Neural progenitor cell (in vitro differentiated cells): Measurements from ENCODE around the gene RXRA. TPM values are rescaled to one million over a fixed set of nuclear protein-coding genes. Genes with fewer than 3 reads are reported as not detected.

Experiments used
- DNase-seq: peaks from one replicate; pipeline ENCODE4 v3.0.0-alpha.2; 2016; ENCODE audit warnings: low spot score
- H2AFZ ChIP-seq: fragments of 200-600 bp; sonication (generic); replicated peaks from 2 replicates; pipeline ENCODE4 v1.6.1; 2016; ENCODE audit warnings: antibody characterized with exemption
- H3F3A ChIP-seq: fragments of 200-600 bp; sonication (generic); 2 replicates; pipeline ENCODE4 v1.6.1; 2016; ENCODE audit warnings: antibody characterized with exemption, low read depth
- H3K27ac ChIP-seq: fragments of 200-600 bp; sonication (generic); 2 replicates; pipeline ENCODE4 v1.5.1; 2016; ENCODE audit warnings: mild to moderate bottlenecking
- H3K27me3 ChIP-seq: fragments of 200-600 bp; sonication (generic); 2 replicates; pipeline ENCODE4 v1.6.1; 2016; ENCODE audit warnings: mild to moderate bottlenecking, moderate library complexity
- H3K36me3 ChIP-seq: fragments of 200-600 bp; sonication (generic); 2 replicates; pipeline ENCODE4 v1.5.1; 2016
- H3K4me1 ChIP-seq: fragments of 200-600 bp; sonication (generic); 2 replicates; pipeline ENCODE4 v1.6.1; 2016; ENCODE audit warnings: mixed run types
- H3K4me2 ChIP-seq: fragments of 200-600 bp; sonication (generic); 2 replicates; pipeline ENCODE4 v1.6.1; 2016
- H3K4me3 ChIP-seq: fragments of 200-600 bp; sonication (generic); 2 replicates; pipeline ENCODE4 v1.5.1; 2016
- H3K79me2 ChIP-seq: fragments of 200-600 bp; sonication (generic); 2 replicates; pipeline ENCODE4 v1.6.1; 2016; ENCODE audit warnings: low read depth
- H3K9ac ChIP-seq: fragments of 200-600 bp; sonication (generic); 2 replicates; pipeline ENCODE4 v1.6.1; 2016
- H3K9me3 ChIP-seq: fragments of 200-600 bp; sonication (generic); 2 replicates; pipeline ENCODE4 v1.5.1; 2016; ENCODE audit warnings: low read depth
- H4K20me1 ChIP-seq: fragments of 200-600 bp; sonication (generic); 2 replicates; pipeline ENCODE4 v1.6.1; 2016; ENCODE audit warnings: low read depth
- H3K27ac Mint-ChIP-seq: 3 replicates; pipeline ENCODE4 v1.8.0; 2021; ENCODE audit warnings: mixed read lengths
- H3K27me3 Mint-ChIP-seq: 2 replicates; pipeline ENCODE4 v1.8.0; 2022; ENCODE audit warnings: low read depth, mild to moderate bottlenecking, inconsistent platforms, moderate library complexity, mixed read lengths; ENCODE audit not compliant: insufficient read depth
- H3K36me3 Mint-ChIP-seq: 3 replicates; pipeline ENCODE4 v1.8.0; 2021; ENCODE audit warnings: mixed read lengths
- H3K4me1 Mint-ChIP-seq: 3 replicates; pipeline ENCODE4 v1.8.0; 2021; ENCODE audit warnings: mixed read lengths
- H3K4me3 Mint-ChIP-seq: 3 replicates; pipeline ENCODE4 v1.8.0; 2021; ENCODE audit warnings: mild to moderate bottlenecking, moderate library complexity, mixed read lengths
- H3K9me3 Mint-ChIP-seq: 3 replicates; pipeline ENCODE4 v1.8.0; 2020; ENCODE audit warnings: mixed read lengths
- EZH2 ChIP-seq: fragments of 200-600 bp; sonication (generic); IDR thresholded peaks from 2 replicates; pipeline ENCODE4 v1.6.1; 2017; ENCODE audit warnings: antibody characterized with exemption, mild to moderate bottlenecking, moderate library complexity
- EZH2phosphoT487 ChIP-seq: fragments of 200-600 bp; sonication (generic); IDR thresholded peaks from 2 replicates; pipeline ENCODE4 v1.6.1; 2017; ENCODE audit warnings: antibody characterized with exemption
- total RNA-seq: library from RNA; depleted of rRNA; stranded (reverse); fragments of >200 nt; gene quantifications from 2 replicates; pipeline ENCODE4 v1.2.3, GENCODE V29; 2015; ENCODE audit warnings: low replicate concordance
- TF ChIP-seq, protein P1 (sequence below): fragments of 200-600 bp; sonication (generic); IDR thresholded peaks from 2 replicates; pipeline ENCODE4 v1.5.1; 2017; ENCODE audit warnings: antibody characterized with exemption, mild to moderate bottlenecking

The RXRA gene
- total RNA-seq, 1 donor from 2014 or later, result 11.6 TPM

DNA sequence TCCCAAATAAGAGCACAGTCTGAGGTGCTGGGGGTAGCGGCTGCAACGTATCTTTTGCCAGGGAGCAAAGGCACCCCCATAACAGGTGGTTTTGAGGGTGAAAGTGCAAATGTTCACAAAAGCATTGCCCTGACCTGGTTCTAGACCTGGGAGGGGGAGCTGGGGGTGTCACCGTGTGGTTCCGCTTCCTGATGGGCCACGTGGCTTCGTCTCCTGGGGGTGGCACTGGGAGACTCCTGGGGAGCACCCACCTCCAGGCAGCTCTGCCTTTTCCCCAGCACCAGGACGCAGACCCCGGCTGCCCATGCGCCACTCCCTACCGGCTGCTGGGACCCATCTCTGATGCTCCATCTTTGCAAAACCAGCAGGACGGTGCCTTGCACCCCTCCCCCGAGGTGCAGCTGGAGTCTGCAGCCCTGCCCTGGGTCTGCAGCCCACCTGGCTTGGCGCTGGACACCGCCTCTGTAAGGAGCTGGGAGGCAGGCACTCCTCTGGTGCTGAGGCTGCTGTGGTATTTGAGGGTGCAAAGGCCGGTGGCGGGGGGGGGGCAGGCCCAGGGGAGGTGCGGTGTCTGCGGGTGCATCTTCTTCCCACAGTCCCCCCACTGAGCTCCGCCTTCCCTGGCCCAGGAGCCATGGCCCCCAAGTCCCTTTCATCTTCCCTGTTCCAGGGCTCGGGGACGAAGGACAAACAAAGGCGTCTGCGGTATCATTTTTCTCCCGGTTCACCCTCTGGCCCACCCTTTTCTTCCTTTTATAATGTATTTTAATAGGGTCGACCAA lies 29.8 kb upstream of the RXRA start:
- TF ChIP-seq EZH2phosphoT487, result no peak
- no peak for TF ChIP-seq EZH2
- TF ChIP-seq, protein P1, sequence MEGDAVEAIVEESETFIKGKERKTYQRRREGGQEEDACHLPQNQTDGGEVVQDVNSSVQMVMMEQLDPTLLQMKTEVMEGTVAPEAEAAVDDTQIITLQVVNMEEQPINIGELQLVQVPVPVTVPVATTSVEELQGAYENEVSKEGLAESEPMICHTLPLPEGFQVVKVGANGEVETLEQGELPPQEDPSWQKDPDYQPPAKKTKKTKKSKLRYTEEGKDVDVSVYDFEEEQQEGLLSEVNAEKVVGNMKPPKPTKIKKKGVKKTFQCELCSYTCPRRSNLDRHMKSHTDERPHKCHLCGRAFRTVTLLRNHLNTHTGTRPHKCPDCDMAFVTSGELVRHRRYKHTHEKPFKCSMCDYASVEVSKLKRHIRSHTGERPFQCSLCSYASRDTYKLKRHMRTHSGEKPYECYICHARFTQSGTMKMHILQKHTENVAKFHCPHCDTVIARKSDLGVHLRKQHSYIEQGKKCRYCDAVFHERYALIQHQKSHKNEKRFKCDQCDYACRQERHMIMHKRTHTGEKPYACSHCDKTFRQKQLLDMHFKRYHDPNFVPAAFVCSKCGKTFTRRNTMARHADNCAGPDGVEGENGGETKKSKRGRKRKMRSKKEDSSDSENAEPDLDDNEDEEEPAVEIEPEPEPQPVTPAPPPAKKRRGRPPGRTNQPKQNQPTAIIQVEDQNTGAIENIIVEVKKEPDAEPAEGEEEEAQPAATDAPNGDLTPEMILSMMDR, result no peak
- H3K9me3 ChIP-seq, result no peaks in the 10 kb centered on the region
- peaks cover 9% of the 10 kb centered on the region for H3F3A ChIP-seq
- Mint-ChIP-seq H3K9me3 (no peaks in the 10 kb centered on the region), H3K4me1 (peaks cover 22% of the 10 kb centered on the region), H3K27me3 (peaks cover 2% of the 10 kb centered on the region), H3K27ac (no peak overlapping the region), H3K4me3 (no peak overlapping the region), H3K36me3 (no peaks in the 10 kb centered on the region)
- H3K27ac ChIP-seq, result no peak overlapping the region
- no peak overlapping the region for H3K4me3 ChIP-seq
- no peak for DNase-seq
- no peak overlapping the region for H3K4me2 ChIP-seq
- no peaks in the 10 kb centered on the region for H3K36me3 ChIP-seq
- no peaks in the 10 kb centered on the region for H4K20me1 ChIP-seq
- no peak overlapping the region for H3K9ac ChIP-seq
- H2AFZ ChIP-seq, result no peak overlapping the region
- H3K79me2 ChIP-seq, result no peaks in the 10 kb centered on the region
- H3K4me1 ChIP-seq, result peaks cover 19% of the 10 kb centered on the region
- no peaks in the 10 kb centered on the region for H3K27me3 ChIP-seq

DNA sequence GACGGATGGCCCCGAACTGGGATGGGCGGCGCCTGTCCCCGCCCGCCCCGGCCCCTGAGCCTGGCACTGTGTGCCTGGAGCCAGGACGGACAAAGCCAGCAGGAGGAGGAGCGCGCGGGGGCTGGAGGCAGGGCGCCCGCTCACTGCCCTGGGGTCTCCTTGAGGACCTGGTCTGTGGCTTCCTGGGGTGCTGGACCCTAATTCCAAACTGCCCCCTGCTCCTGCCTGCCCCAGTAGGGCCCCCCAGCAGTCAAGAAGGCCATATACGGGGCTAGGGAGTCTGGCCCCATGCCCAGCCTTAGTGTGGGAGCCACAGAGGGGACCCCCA lies 29.2 kb upstream of the RXRA start:
- no peak for DNase-seq
- Histone ChIP-seq H3K9me3 (no peaks in the 10 kb centered on the region), H3K27me3 (no peaks in the 10 kb centered on the region), H3K36me3 (no peaks in the 10 kb centered on the region), H4K20me1 (no peaks in the 10 kb centered on the region), H3K4me2 (no peak overlapping the region), H3K4me3 (no peak overlapping the region), H3K9ac (no peak overlapping the region), H3F3A (peaks cover 9% of the 10 kb centered on the region), H3K79me2 (no peaks in the 10 kb centered on the region), H3K4me1 (peaks cover 19% of the 10 kb centered on the region), H2AFZ (no peak overlapping the region), H3K27ac (no peak overlapping the region)
- Mint-ChIP-seq H3K27ac (no peak overlapping the region), H3K4me1 (peaks cover 22% of the 10 kb centered on the region), H3K27me3 (peaks cover 2% of the 10 kb centered on the region), H3K4me3 (no peak overlapping the region), H3K36me3 (no peaks in the 10 kb centered on the region), H3K9me3 (no peaks in the 10 kb centered on the region)
- no peak for TF ChIP-seq EZH2phosphoT487
- TF ChIP-seq, protein P1, result no peak
- no peak for TF ChIP-seq EZH2

DNA sequence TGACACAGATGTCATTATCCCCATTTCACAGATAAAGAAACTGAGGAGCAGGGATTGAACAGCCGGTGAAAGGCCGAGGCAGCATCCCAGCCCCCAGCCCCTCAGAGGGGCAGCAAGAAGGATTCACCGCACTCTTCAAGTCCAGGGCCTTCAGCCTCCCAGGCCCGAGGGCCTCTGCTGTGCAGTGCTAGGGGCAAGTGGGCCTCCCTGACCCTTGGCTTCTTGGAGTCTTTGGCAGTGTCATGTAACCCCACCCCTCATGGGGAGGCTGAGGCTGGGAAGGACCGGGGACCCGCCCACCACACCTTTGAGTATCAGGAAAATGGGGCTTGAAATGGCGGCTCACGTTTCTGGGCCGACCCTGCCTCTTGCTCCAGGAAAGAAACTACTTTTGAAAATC lies 28.7 kb upstream of the RXRA start:
- no peak overlapping the region for H3K9ac ChIP-seq
- H3K4me1 Mint-ChIP-seq, result peaks cover 22% of the 10 kb centered on the region
- H3K27me3 ChIP-seq, result no peaks in the 10 kb centered on the region
- no peaks in the 10 kb centered on the region for H3K9me3 ChIP-seq
- no peaks in the 10 kb centered on the region for H3K9me3 Mint-ChIP-seq
- peaks cover 2% of the 10 kb centered on the region for H3K27me3 Mint-ChIP-seq
- no peak overlapping the region for H2AFZ ChIP-seq
- no peak for DNase-seq
- H3K4me3 Mint-ChIP-seq, result no peak overlapping the region
- H4K20me1 ChIP-seq, result no peaks in the 10 kb centered on the region
- H3K79me2 ChIP-seq, result no peaks in the 10 kb centered on the region
- H3K4me1 ChIP-seq, result peaks cover 19% of the 10 kb centered on the region
- H3K27ac Mint-ChIP-seq, result no peak overlapping the region
- no peaks in the 10 kb centered on the region for H3K36me3 Mint-ChIP-seq
- H3K4me2 ChIP-seq, result no peak overlapping the region
- no peak overlapping the region for H3K27ac ChIP-seq
- peaks cover 9% of the 10 kb centered on the region for H3F3A ChIP-seq
- H3K36me3 ChIP-seq, result no peaks in the 10 kb centered on the region
- no peak overlapping the region for H3K4me3 ChIP-seq
- TF ChIP-seq, protein P1, result no peak
- TF ChIP-seq EZH2 (no peak), EZH2phosphoT487 (no peak)
